Kidney epithelial cell (primary cell): ENCODE measurements around the gene FAM184B. TPM values are rescaled to one million over a fixed set of nuclear protein-coding genes. Genes with fewer than 3 reads are reported as not detected.
"Not testable (repeated sequence)": the region's sequence is repeated elsewhere in the genome, so short reads cannot be mapped to it uniquely, and the experiment has no call there.

Experiments used
- DNase-seq: peaks from one replicate; pipeline ENCODE4 v3.0.0-alpha.2; 2010; ENCODE audit warnings: low read depth
- H3K27me3 ChIP-seq: 2 replicates; pipeline ENCODE4 v1.6.0; 2011; ENCODE audit warnings: low read length; ENCODE audit not compliant: control insufficient read depth, insufficient read depth
- H3K36me3 ChIP-seq: 2 replicates; pipeline ENCODE4 v1.5.1; 2011; ENCODE audit warnings: low read length; ENCODE audit not compliant: control insufficient read depth, insufficient read depth
- H3K4me3 ChIP-seq: 2 replicates; pipeline ENCODE4 v1.5.1; 2011; ENCODE audit warnings: low read depth, mild to moderate bottlenecking, control low read depth, low read length
- total RNA-seq: library from RNA; depleted of rRNA; stranded (reverse); fragments of >200 nt; gene quantifications from 2 replicates; pipeline ENCODE4 v1.2.3, GENCODE V29; 2015
- TF ChIP-seq, protein P1 (sequence below): IDR thresholded peaks from 2 replicates; pipeline ENCODE4 v1.5.1; 2011; ENCODE audit warnings: mild to moderate bottlenecking, moderate library complexity, low read length, control low read depth, inconsistent platforms; ENCODE audit not compliant: insufficient read depth, poor library complexity, severe bottlenecking

FAM184B gene
- total RNA-seq, 1 donor from 2014 or later, result under 0.01 TPM

DNA sequence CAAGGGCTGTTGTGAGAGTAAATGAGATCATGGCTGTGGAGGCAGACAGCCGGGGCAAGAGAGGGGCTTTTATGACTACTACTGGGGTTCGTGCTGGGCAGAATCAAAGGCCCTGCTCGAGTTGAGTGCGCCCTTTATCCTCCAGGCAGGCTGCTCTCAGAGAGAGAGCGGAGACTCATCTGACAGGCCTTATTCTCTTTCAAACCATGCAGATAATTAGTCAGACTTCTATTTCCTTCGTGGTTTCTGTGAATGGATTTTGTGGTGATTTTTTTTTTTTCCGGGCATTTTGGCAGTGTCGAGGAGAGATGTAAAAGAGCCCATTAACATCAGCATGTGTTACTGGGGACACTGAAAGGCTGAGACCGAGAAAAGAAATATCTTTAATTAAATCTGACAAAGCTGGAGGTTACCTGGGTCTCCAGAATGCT, 93.4 kb downstream of the FAM184B start:
- no peaks in the 10 kb centered on the region for H3K36me3 ChIP-seq
- H3K4me3 ChIP-seq, result no peak overlapping the region
- no peak for DNase-seq
- TF ChIP-seq, protein P1, sequence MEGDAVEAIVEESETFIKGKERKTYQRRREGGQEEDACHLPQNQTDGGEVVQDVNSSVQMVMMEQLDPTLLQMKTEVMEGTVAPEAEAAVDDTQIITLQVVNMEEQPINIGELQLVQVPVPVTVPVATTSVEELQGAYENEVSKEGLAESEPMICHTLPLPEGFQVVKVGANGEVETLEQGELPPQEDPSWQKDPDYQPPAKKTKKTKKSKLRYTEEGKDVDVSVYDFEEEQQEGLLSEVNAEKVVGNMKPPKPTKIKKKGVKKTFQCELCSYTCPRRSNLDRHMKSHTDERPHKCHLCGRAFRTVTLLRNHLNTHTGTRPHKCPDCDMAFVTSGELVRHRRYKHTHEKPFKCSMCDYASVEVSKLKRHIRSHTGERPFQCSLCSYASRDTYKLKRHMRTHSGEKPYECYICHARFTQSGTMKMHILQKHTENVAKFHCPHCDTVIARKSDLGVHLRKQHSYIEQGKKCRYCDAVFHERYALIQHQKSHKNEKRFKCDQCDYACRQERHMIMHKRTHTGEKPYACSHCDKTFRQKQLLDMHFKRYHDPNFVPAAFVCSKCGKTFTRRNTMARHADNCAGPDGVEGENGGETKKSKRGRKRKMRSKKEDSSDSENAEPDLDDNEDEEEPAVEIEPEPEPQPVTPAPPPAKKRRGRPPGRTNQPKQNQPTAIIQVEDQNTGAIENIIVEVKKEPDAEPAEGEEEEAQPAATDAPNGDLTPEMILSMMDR, result no peak
- H3K27me3 ChIP-seq, result no peaks in the 10 kb centered on the region

DNA sequence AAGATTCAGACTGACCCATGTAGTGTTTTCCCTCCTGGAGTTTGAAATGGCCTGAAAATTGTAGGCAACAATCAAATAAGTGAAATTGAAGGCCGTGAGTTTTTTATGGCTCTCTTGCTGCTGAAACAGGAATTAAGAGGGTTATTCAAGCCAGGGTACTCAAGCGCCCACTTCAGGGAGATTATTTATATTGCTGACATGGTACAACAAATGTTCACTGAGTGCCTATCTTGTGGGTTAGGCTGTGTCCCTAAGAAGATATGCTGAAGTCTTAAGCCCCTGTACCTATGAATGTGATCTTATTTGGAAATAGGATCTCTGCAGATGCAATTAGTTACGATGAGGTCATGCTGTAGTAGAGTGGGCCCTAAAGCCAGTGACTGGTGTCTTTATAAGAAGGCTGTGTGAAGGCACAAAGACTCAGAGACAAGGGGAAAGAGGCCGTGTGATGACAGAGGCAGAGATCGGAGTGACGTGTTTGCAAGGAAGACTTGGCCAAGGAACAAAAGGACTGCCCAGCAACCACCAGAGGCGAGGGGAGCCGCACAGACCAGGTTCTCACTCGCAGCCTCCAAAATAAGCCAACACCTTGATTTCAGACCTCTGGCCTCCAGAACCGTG, 94.1 kb downstream of the FAM184B start:
- Histone ChIP-seq H3K4me3 (no peak overlapping the region), H3K27me3 (no peaks in the 10 kb centered on the region), H3K36me3 (no peaks in the 10 kb centered on the region)
- no peak for DNase-seq
- TF ChIP-seq, protein P1, result no peak

DNA sequence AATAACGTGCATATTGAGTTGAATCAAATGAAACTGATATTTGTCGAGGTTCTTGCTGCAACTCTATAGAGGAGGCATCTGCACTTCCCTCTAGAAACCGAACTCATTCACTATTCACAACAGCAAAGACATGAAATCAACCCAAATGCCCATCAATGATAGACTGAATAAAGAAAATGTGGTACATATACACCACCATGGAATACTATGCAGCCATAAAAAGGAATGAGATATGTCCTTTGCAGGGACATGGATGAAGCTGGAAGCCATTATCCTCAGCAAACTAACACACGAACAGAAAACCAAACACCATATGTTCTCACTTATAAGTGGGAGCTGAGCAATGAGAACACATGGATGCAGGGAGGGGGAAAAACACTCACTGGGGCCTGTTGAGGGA, 96.8 kb downstream of the FAM184B start:
- not testable (repeated sequence) for DNase-seq, H3K4me3 ChIP-seq, H3K27me3 ChIP-seq, H3K36me3 ChIP-seq

DNA sequence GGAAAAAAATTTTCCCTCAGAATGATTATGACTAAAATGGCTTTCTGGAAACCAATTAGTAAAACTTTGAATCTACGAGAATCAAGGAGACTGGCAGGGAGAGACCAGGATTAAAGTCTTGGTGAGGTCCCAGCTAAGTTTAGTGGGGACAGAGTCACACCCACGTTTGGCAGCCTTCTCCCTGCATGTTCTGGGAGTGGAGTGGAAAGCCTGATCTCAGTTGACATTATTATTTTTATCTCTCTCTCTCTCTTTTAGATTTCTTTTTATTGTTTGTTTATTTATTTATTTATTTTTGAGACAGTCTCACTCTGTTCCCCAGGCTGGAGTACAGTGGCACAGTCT, 99.2 kb downstream of the FAM184B start:
- no peaks in the 10 kb centered on the region for H3K27me3 ChIP-seq
- H3K36me3 ChIP-seq, result no peaks in the 10 kb centered on the region
- DNase-seq, result no peak
- TF ChIP-seq, protein P1, result no peak
- no peak overlapping the region for H3K4me3 ChIP-seq

DNA sequence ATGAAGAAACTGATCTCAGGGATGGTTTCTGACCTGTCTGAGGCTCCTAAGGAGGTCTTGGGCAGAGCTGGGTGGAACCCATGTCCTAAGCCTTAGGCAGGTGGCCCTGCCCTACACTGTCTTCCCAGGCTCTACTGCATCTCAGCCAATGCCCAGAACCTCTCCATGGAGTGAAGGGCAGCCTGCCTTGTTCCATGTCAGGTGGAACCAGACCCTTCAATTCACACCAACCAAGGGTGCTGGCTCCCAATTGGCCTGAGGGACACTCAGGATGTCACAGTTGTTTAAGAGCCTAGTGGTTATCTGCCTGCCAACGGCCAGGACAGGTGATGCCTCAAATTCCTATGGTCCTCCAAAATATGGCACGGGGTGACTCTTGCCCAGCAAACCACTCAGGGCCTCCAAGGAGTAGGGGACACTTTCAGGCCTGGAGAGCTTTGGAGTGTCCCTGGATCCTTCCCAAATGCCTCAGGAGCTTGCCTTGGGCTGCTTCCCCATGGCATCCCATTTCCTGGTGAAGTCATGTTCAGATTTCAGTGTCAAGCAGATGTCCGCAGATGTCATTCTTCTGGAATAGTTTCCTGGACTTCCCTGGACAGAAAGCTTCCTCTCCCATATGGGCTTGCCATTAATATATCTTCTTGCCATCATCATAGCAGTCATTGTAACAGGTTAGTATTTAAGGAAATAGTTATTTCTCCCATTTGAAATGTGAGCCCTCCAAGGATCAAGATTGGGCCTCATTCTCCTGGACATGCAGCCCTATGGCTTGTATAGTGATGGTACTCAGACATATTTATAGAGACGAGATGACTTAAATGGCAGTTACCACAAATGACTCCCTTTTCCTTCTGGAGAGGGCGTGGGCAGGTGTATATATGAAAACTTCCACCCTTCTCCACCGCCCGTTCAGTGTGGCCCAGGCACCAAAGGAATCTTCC, 99.9 kb downstream of the FAM184B start:
- TF ChIP-seq, protein P1, result no peak
- DNase-seq, result no peak
- Histone ChIP-seq H3K36me3 (no peaks in the 10 kb centered on the region), H3K27me3 (no peaks in the 10 kb centered on the region), H3K4me3 (no peak overlapping the region)

DNA sequence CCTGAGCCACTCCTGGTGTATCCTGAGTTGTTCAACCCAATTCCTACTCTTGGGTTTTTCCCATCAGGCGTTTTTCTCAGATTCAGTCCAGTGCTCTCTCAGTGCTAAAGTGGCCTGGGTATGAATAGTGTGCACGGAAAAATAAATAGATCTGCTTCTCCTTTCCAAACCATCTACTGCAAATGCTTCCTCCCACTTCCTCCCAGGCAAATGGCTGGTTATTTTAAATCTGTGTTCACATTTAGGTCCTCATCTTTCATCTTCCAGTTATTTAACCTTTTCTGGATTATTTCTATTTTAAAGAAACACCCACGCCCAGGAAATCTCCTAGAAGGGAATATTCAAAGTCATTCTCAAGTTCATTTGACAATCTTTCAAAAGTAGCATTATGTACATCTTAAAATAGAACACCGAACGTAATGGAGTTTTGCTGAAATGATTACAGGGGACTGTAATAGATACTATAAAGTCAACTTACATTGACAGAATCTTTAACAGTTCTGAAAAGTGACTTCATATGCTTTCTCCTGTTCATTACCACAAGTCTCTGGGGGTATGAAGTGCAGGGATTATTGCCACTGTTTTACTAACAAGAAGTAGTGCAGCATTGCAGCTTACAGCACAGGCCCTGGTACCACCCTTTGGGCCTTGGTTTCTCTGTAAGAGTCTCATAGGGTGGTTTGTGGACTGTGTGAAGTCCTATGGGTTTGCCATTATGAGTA, 100.7 kb downstream of the FAM184B start:
- TF ChIP-seq, protein P1, result no peak
- Histone ChIP-seq H3K4me3 (no peak overlapping the region), H3K36me3 (no peaks in the 10 kb centered on the region), H3K27me3 (no peaks in the 10 kb centered on the region)
- DNase-seq, result no peak
